Type B pancreatic cell (in vitro differentiated cells): ENCODE measurements around the gene TGFBR3L. TPM values are rescaled to one million over a fixed set of nuclear protein-coding genes. Genes with fewer than 3 reads are reported as not detected.

Source experiments
- DNase-seq: peaks from one replicate; pipeline ENCODE4 v3.0.0; 2021; ENCODE audit warnings: mixed read lengths; ENCODE audit not compliant: unreplicated experiment; ENCODE audit errors: extremely low spot score
- H3K27ac Mint-ChIP-seq: 2 replicates; pipeline ENCODE4 v1.8.0; 2021; ENCODE audit warnings: mild to moderate bottlenecking, mixed read lengths
- H3K27me3 Mint-ChIP-seq: 2 replicates; pipeline ENCODE4 v1.8.0; 2021; ENCODE audit warnings: mixed read lengths
- H3K36me3 Mint-ChIP-seq: 2 replicates; pipeline ENCODE4 v1.8.0; 2021; ENCODE audit warnings: mixed read lengths
- H3K4me1 Mint-ChIP-seq: one replicate; pipeline ENCODE4 v1.8.0; 2021; ENCODE audit warnings: mixed read lengths; ENCODE audit not compliant: unreplicated experiment
- H3K4me3 Mint-ChIP-seq: 2 replicates; pipeline ENCODE4 v1.8.0; 2021; ENCODE audit warnings: mild to moderate bottlenecking, mixed read lengths
- H3K9me3 Mint-ChIP-seq: 2 replicates; pipeline ENCODE4 v1.8.0; 2021; ENCODE audit warnings: mixed read lengths
- total RNA-seq: library from RNA; stranded (reverse); gene quantifications from 2 replicates; pipeline ENCODE4 v1.2.1, GENCODE V29; 2021; ENCODE audit warnings: low replicate concordance
- TF ChIP-seq, protein P1 (sequence below): fragments of 200-600 bp; sonication (generic); conservative IDR thresholded peaks from 2 replicates; pipeline ENCODE4 v1.5.0; 2021; ENCODE audit warnings: antibody characterized with exemption, mild to moderate bottlenecking

TGFBR3L gene
- total RNA-seq, 1 donor from 2014 or later, result 1.1 TPM

DNA sequence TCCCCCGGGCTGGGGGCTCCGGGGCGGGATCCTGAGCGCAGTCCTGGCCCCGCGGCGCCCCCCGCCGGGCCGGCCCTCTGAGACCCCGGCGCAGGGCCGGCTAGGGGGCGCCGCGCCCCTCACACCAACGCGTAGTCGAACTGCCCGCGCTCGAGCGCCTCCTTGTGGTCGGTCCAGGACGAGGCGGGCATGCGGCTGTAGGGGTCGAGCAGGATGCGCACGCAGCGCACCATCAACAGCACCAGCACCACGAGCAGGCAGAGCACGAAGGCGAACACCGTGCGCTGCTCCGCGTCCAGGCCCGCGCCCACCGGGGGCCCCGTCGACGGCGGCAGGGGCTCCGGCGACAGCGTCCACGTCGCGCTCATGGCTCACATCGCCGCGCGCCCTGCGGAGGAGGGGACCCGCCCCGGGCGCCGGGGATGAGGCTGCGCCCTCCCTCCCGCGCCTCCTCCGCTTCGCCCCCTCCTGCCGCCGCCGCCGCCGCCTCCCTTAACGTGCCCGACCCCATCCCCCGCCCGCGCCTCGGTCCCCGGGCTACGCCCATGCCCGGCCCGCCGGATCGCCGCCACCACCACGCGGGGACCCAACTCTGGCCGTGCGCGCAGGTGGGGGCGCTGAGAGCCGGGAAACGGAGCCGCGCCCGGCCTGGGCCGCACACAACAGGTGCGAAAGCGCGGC is 10.7 kb downstream of the TGFBR3L start:
- Mint-ChIP-seq H3K4me3 (peak overlapping the region; percentile 93), H3K27ac (peak overlapping the region; percentile 92), H3K9me3 (no peaks in the 10 kb centered on the region), H3K36me3 (peaks cover 4% of the 10 kb centered on the region), H3K27me3 (no peaks in the 10 kb centered on the region), H3K4me1 (peaks cover 23% of the 10 kb centered on the region)
- peak; percentile 95 for DNase-seq
- TF ChIP-seq, protein P1, sequence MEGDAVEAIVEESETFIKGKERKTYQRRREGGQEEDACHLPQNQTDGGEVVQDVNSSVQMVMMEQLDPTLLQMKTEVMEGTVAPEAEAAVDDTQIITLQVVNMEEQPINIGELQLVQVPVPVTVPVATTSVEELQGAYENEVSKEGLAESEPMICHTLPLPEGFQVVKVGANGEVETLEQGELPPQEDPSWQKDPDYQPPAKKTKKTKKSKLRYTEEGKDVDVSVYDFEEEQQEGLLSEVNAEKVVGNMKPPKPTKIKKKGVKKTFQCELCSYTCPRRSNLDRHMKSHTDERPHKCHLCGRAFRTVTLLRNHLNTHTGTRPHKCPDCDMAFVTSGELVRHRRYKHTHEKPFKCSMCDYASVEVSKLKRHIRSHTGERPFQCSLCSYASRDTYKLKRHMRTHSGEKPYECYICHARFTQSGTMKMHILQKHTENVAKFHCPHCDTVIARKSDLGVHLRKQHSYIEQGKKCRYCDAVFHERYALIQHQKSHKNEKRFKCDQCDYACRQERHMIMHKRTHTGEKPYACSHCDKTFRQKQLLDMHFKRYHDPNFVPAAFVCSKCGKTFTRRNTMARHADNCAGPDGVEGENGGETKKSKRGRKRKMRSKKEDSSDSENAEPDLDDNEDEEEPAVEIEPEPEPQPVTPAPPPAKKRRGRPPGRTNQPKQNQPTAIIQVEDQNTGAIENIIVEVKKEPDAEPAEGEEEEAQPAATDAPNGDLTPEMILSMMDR, result peak; percentile 99

DNA sequence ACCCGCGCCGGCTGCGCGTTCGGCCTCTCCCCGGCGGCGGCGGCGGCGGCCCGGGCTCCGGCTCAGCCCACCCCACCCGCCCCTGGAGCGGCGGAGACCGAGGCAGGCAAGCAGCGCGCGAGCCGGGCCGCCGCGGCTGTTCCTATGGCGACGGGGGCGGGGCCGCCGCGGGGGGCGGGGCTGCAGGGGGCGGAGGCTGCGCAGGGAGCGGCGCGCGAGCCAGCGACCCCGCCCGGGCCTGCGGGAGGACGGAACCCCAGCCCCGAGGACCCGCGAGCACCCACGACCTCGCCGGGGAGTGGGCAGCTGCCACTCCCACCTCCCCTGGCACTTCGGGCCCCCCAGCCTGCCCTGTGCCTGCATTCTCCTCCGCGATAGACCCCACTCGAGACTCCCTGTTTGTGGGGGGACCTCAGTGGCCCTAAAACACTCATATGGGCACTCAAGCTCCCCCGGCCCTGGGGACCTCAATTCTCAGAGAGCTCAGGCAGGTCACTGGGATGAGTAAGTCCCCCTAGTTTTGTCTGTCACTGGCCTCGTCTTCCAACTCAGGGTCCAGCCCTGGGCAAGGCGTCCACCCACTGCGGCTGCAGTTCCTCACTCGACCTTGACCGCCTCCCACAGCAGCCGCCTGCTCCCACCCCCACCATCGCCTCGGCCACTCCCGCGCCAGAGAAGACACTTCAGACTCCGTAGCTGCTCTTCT is 11.5 kb downstream of the TGFBR3L start, which contains the start of gene CTXN1:
TSS of gene CTXN1 (minus strand) at position 115 of the 706 bp plus-strand sequence. CDS start 597 bp downstream, outside the sequence.
- DNase-seq, result peak; percentile 91
- Mint-ChIP-seq H3K36me3 (peaks cover 4% of the 10 kb centered on the region), H3K27me3 (no peaks in the 10 kb centered on the region)

GRCh38 chr19:7926727-7927604 is 12.3 kb downstream of the TGFBR3L start:
- H3K27ac Mint-ChIP-seq, result peak overlapping the region; percentile 84

More for the DNA sequence above, 11.5 kb downstream of the TGFBR3L start, which contains the start of gene CTXN1:
- Mint-ChIP-seq H3K4me1 (peaks cover 18% of the 10 kb centered on the region), H3K27ac (peak within 1 kb of the TSS; percentile 92), H3K9me3 (no peaks in the 10 kb centered on the region), H3K4me3 (peak within 1 kb of the TSS; percentile 93)
- TF ChIP-seq, protein P1, result peak; percentile 57

DNA sequence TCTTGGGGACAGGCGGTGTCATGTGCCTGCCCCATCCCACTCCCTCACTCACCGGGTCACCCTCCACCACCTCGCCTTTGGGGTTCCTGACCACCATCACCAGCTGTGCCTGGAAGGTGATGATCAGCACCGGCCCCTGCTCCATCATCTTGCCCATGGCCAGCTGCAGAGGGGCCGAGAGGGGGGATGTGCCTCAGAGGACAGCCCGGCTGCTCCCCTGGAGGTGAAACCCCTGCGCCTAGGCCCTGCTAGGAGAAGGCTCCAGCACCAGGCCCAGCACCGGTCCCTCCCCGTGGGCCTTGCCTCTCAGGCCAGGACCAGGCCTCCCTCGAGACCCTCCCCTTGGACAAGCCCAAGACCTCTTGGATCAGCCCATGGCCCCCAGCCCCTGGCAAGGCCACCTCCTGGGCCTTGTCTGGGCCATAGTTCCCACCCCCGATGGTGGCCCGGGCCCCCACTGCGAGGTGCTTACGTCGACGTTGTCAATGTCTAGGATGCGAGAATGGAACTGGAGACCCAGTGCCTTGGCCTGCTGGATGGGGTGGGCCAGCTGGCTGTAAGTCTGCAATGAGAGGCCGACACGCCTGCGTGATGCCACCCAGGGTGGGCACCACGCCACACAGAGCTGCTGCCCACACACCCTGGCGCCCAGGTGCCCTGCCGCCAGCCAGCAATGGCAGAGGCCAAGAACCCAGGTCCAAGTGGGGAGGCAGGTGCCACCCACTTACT is 13.1 kb downstream of the TGFBR3L start:
- H3K27me3 Mint-ChIP-seq, result no peaks in the 10 kb centered on the region

More at GRCh38 chr19:7926727-7927604, 12.3 kb downstream of the TGFBR3L start:
- DNase-seq, result peak; percentile 70
- TF ChIP-seq, protein P1, result peak; percentile 10
- H3K27me3 Mint-ChIP-seq, result no peaks in the 10 kb centered on the region
- peak overlapping the region; percentile 87 for H3K4me3 Mint-ChIP-seq
- peaks cover 4% of the 10 kb centered on the region for H3K36me3 Mint-ChIP-seq
- peaks cover 16% of the 10 kb centered on the region for H3K4me1 Mint-ChIP-seq
- no peaks in the 10 kb centered on the region for H3K9me3 Mint-ChIP-seq

More for the DNA sequence above, 13.1 kb downstream of the TGFBR3L start:
- Mint-ChIP-seq H3K27ac (peak overlapping the region; percentile 99), H3K9me3 (no peaks in the 10 kb centered on the region), H3K36me3 (peaks cover 4% of the 10 kb centered on the region), H3K4me3 (peak overlapping the region; percentile 83), H3K4me1 (peaks cover 16% of the 10 kb centered on the region)
- peak; percentile 72 for DNase-seq
- TF ChIP-seq, protein P1, result no peak
